Activated T-cell treated with anti-CD3 and anti-CD28 coated beads for 48 hours (primary cell): ENCODE results near the gene DTNBP1.

Experiments
- DNase-seq: peaks from one replicate; pipeline ENCODE4 v3.0.0-alpha.2; 2020; ENCODE audit warnings: low read depth

Gene DTNBP1

DNA sequence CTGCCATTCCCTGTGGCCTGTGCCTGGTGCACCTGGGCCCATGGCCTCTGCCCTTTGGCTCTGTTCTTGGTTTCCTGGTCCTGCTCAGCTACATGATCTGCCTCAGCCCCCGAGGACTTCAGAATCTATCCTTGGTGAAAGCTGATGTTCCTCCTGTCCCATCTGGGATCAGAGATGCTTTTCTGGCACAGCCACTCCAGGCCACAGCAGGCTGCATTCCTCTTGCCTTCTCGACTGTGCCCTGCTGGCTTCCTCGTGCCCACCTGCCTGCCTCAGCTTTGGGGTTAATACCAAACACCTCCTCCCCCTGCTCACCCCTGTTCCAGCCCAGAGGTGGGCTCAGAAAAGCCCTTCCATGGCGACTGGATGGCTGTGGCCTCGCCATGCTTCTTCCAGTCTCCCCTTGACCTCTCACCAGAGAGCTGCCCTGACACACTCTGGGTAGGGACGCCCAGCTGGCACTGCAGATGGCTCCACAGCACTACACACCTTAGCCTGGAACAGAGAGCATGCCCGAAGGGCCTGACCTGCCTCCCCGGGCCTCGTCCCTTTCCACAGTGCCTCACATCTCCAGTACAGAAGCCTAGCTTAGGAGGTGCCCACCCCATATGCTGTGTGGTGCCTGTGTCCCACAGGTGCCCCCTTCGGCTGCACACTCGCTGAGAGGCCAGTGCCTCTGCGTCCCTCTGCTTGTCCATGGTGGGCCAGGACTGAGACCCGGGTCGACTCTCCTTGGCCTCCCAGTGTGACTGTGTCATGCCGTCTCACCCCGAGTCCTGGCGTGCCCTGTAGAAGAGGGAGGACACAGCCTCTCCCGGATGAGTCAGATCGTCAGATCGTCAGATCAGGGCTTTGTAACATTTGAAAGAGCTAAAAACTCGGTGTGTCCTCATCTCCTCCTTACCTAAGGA, 148.8 kb downstream of the DTNBP1 start:
- DNase-seq, result no peak

DNA sequence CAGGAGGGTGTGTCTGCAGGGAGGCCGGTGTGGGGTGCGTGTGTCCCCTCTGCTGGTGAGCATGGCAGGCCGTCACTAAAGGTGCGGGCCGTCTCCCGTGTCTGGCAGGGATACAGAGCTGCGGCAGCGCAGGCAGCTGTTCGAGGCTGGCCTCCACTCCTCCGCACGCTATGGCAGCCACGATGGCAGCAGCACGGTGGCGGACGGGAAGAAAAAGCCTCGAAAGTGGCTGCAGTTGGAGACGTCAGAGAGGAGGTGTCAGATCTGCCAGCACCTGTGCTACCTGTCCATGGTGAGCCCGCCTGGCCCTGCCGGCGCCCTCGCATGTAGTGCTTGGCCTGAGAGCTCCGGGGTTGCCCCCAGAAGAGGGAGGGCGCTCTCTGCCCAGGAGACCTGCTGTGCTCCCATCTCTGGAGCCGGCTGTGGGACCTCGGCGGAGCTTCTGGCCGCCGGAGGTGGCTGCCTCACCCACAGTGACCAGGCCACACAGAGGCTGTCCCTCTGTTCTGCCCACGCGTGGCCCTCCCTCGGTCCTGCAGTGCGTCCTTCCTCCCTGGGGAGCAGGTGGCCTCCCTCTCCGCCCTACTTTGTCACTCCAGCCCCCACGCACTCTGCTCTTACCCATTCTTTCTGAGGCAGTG, 149.6 kb downstream of the DTNBP1 start:
- no peak for DNase-seq

- no peak for DNase-seq
Measured at GRCh38 chr6:15512721-15513120, 150.1 kb downstream of the DTNBP1 start.

- no peak for DNase-seq
Measured at GRCh38 chr6:15512126-15512525, 150.7 kb downstream of the DTNBP1 start.

- DNase-seq, result no peak
Measured at GRCh38 chr6:15511248-15512125, 151.3 kb downstream of the DTNBP1 start.

DNA sequence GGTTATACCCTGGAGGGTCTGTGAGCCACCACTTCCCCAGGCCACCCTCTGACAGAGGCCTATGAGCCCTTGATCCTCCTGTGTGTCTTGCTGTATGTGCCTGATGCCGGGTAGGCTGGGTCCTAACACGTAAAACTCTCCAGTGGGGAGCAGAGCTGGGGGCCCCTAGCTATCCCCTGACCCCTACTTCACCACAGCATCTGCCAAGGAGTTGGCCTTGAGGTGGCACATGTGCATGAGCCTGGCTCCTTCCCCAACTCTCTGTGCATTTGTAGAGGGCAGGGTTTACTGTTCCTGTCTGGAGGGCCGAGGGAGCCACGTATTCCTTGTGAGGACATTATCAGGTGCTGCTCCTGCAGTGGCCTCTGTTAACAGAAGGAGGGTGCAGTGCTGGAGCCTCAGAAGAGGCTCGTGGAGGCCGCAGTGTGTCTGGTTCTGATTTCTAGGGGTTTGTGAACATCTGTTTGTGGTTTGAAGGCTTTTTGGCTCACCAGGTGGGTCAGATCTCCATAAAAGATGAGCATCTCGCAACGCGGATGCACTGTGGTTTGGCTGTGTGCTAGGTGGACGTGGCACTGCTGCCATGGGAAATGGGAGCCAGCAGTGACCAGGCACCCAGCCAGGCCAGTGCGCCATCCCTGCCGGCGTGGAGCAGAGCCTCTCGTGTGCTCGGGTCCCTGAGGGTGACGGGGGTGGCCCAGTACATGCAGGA, 152.1 kb downstream of the DTNBP1 start:
- no peak for DNase-seq

GRCh38 chr6:15510121-15510520, 152.7 kb downstream of the DTNBP1 start:
- no peak for DNase-seq

DNA sequence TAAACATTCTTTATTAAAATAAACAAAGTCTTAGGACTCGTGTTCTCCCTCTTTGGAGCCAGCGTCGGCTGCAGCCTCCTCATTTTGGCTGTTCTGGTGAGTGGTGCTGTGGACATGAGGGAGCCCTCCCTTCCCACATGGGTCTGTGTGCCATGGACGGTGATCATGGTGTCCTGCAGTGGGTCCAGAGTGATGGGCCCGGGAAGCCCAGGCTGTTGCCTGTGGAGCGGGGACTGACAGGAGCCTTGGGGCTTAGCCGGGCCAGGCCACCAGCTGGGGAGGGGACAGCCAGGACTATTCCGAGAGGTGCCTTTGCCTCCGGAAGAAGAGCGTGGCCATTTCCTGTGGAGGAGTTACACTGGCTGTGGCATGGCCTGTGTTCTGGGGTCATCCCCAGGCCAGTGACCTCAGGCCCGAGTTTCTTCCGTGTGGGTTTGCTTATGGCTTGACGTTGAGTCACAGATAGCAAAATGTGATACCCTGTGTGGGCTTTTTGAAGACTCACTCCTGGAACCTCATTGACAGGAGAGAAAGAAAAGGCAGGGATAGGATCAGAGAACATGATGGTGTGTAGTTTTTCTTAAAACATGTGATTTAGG, 153.4 kb downstream of the DTNBP1 start:
- DNase-seq, result no peak

DNA sequence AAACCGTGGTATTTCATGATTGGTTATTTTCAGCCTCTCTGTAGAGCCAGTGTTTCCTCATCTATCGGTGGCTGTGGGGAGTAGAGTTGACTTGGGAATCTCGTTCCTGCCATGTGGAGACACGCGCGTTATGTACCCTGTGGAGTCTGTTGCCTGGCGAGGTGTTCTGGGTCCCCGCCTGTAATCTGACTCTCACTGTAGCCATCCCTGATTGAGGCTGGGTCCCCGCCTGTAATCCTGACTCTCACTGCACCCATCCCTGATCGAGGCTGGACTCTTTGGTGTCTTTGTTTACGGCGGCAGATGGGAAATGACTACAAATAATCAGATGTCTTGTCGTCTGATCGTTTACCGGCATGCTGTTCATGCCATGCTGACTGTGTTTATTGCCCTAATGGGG, 153.9 kb downstream of the DTNBP1 start:
- no peak for DNase-seq

DNA sequence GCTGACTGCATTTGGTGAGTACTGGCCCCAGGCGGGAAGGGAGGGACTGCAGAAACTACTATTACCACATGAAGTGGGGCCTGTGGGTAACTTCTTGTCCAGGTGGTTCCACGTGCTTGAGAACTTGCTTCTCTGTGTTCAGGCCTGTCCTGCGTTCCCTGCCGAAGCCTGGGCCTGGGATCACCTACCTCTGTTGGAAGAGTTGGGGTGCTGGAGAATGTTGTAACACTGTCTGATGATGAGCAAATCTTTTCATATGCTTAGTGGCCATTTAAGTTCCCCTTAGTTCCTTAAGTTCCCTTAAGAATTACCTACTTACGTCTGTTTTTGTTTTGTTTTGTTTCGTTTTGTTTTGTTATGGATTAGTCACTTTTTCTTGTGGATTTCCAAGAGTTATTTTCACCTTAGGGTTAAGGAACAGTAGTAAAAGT, 154.4 kb downstream of the DTNBP1 start:
- DNase-seq, result no peak

GRCh38 chr6:15507746-15508145, 155.1 kb downstream of the DTNBP1 start:
- DNase-seq, result no peak

- DNase-seq, result no peak
Measured at GRCh38 chr6:15507221-15507620, 155.6 kb downstream of the DTNBP1 start.

DNA sequence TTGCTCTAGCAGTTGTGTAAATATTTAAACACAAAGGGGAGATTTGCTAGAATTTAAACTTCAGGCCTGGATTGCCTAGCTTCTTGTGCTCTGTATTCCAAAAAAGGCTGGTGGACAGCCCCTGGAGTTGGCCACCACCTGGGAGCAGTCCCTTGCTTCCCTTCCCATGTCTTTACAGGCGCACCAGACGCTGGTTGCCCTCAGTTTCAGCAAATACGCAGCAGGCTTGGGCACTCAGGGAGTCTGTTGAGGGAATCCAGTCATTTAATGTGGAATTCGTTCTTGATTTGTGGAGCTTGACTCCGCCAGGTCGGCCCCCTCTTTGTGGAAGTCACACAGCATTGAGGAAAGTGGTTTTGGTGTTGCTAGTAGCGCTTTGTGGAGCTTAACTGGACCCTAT, 156.8 kb downstream of the DTNBP1 start:
- no peak for DNase-seq

DNA sequence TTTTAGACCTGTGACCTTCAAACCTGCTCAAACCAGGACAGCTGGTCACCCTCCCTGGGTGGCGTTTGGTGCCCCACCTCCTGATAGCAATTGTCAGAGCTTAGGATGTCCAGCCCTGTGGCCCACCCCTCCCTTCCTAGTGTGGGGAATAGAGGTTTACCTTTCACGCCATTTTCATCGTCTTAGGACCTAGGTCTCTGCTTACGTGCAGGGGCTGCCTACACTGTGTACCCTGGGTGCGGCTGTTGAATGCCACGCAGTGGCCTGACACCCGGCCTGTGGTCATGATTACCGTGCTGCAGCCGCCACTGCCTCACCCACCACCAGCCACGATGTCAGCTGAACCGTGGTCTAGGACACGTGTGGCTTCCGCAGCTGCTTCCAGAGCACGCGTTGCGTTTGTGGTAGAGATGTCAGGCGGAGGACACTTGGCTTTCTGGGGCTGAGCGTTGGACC, 157.3 kb downstream of the DTNBP1 start:
- DNase-seq, result no peak

DNA sequence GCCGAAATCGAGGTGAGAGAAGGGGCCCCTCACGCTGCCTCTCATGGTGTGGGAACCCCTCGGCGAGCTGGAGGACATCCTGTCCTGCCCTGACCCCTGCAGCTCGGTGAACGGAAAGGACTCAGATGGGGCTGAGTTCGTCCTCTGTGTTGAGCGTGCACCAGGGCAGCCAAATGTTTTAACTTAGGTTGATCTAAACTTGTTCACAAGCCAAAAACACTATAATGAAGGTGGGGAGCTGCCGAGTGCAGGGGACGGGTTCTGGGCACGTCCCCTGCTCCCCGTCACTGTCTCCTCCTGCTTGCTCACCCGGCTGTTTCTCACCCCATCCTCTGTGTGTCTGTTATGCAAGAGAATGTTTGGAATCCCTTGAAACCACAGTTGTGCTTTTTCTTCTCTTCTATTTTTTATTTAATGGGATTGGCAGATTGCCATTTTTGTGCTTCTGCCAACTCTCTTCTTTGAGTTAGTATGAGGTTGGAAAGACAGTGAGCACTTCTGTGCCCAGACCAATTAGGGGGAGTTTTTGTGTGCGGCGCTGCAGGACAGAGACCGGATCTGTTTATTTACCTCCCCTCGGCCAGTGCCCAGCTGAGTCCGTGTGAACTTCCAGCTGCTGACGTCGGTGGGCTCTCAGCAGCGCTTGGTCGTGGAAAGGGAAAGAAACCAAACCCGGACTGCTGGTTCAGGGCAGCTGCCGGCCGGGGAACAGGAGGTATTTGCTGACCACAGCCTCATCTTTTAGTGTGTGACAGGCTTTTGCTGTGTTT, 158.1 kb downstream of the DTNBP1 start:
- DNase-seq, result no peak

GRCh38 chr6:15504040-15504495, 158.8 kb downstream of the DTNBP1 start:
- DNase-seq, result no peak

DNA sequence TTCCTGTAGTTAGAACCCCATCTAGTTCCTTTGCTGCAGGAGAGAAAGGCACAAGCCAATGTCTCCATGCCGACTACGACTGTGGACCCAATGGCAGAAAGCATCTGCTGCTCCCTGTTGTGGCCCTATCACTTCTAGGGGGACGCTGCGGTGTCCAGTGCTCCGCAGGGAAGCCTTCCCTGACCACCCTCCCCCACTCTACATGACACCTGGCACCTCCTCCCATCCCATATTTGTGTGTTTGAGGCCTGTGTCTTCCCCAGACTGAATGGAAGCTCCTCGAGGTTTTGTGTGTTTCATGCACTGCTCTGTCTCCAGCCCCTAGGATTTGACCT, 159.5 kb downstream of the DTNBP1 start:
- DNase-seq, result no peak

DNA sequence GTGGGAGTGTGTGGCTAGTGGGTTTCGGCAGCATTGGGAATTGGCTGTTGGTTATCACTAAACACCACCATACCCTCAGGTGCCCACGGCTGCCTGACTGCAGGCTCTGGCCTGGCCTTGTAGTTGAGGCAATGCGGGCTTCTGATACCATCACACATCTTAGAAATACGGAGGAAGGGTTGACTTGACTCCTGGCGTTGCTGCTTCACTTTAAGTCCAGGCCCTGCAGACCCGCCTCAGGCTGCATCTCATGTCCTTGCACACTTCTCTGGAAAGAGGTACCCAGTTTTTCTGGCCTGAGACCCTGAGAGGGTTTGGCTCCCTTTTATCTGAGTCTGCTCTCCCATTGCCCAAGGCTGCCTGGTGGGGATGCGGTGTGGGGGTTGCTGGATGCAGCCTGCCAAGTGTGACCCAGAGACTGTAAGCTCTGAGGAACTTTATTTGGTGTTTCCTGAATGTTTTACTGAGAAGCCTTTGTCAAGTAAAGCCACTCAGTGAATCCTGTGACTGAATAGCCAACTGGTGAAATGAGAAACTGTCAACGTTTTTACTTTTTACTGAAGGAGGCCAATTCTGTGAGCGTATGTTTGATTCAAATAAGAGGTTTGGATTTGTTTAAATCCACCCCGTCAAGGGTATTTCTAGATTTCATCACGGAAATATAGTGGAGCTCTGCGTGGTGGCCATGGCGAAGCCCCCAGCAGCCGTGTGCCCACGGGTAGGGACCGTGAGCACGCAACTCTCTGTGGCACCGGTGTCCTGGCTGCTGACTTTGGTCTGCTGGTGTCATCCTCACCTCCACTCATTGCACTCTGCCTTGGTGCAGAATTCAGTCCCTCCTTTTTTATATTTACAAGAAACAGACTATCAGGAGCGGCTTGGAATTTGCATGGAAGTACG, 160.1 kb downstream of the DTNBP1 start:
- no peak for DNase-seq

GRCh38 chr6:15501826-15502445, 160.9 kb downstream of the DTNBP1 start:
- DNase-seq, result no peak
